Transverse colon (tissue), 4 donors: ENCODE measurements around the gene GMPPB.

ENCODE experiments used
- EP300 ChIP-seq: sonication (generic); formaldehyde crosslinking; IDR thresholded peaks from one replicate; pipeline ENCODE4 v1.6.1; 2017; ENCODE audit warnings: antibody characterized with exemption, low read depth
- POLR2A ChIP-seq: fragments of 450-650 bp; IDR thresholded peaks from one replicate; pipeline ENCODE4 v1.6.1; 2016; ENCODE audit warnings: antibody characterized with exemption, mild to moderate bottlenecking, moderate library complexity
- POLR2AphosphoS5 ChIP-seq, 3 donors: sonication (generic); formaldehyde crosslinking; IDR thresholded peaks; one replicate each; pipeline ENCODE4 v1.6.1; 2016; ENCODE audit warnings: antibody characterized with exemption in 3 of 3
- TF ChIP-seq, protein P1 (sequence below), 5 experiments: fragments of 200-600 bp in 3 of 5; fragments of 450-650 bp in 2 of 5; sonication (generic) in 3 of 5; IDR thresholded peaks; 1 replicate in 2 of 5; 2 replicates in 3 of 5; pipeline ENCODE4 v1.5.1; 2016 to 2017; ENCODE audit warnings: antibody characterized with exemption in 5 of 5, inconsistent platforms in 3 of 5, mild to moderate bottlenecking in 2 of 5, moderate library complexity in 1 of 5

DNA sequence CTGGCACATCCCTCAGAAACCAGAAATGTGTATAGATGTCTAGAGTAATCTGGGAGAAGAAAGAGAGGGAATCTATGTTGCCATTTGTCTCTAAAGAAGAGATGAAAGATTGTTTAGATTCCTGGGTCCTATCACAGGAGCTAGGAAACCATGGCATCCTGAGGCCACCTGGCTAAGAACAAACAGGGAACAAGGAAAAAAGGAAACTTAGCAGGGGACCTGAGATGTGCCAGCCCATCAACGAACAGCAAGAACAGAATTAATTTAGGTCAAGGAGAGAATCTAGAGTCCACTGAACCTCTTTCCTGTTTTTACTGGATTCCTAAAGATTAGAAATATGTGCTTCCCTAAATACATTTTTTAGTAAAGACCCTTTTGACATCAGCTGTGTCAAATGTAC lies 32.3 kb upstream of the GMPPB start:
- TF ChIP-seq, protein P1, sequence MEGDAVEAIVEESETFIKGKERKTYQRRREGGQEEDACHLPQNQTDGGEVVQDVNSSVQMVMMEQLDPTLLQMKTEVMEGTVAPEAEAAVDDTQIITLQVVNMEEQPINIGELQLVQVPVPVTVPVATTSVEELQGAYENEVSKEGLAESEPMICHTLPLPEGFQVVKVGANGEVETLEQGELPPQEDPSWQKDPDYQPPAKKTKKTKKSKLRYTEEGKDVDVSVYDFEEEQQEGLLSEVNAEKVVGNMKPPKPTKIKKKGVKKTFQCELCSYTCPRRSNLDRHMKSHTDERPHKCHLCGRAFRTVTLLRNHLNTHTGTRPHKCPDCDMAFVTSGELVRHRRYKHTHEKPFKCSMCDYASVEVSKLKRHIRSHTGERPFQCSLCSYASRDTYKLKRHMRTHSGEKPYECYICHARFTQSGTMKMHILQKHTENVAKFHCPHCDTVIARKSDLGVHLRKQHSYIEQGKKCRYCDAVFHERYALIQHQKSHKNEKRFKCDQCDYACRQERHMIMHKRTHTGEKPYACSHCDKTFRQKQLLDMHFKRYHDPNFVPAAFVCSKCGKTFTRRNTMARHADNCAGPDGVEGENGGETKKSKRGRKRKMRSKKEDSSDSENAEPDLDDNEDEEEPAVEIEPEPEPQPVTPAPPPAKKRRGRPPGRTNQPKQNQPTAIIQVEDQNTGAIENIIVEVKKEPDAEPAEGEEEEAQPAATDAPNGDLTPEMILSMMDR (IDR thresholded peaks at IDR 0.05) = no peak
- no peak for TF ChIP-seq EP300
- TF ChIP-seq POLR2A = no peak
- TF ChIP-seq POLR2AphosphoS5 (IDR thresholded peaks at IDR 0.05) = no peak
